ENCODE measurements around the gene RPL6.
"Not testable (repeated sequence)": the region's sequence is repeated elsewhere in the genome, so short reads cannot be mapped to it uniquely, and the experiment has no call there.

Gene RPL6

GRCh38 chr12:112413855-112414625 is 4.6 kb upstream of the RPL6 start:
- Histone ChIP-seq H3K36me3 (ENCODE audit: insufficient read depth, low read length) (no peaks in the 10 kb centered on the region), H3K27me3 (ENCODE audit: insufficient read depth, low read length) (no peaks in the 10 kb centered on the region), H3K4me1 (ENCODE audit: insufficient read depth, low read length, severe bottlenecking) (peaks cover 10% of the 10 kb centered on the region), H2AFZ (ENCODE audit: low read length) (no peak overlapping the region), H3K9me3 (ENCODE audit: low read length) (no peaks in the 10 kb centered on the region), H4K20me1 (ENCODE audit: insufficient read depth, low read length) (no peaks in the 10 kb centered on the region), H3F3A (ENCODE audit: insufficient read depth, low read length) (no peaks in the 10 kb centered on the region), H3K9ac (ENCODE audit: low read length) (no peak overlapping the region), H3K4me3 (ENCODE audit: low read depth, low read length, poor library complexity, severe bottlenecking) (no peak overlapping the region), H3K4me2 (ENCODE audit: low read length) (no peak overlapping the region), H3K27ac (ENCODE audit: low read depth, low read length, poor library complexity, severe bottlenecking) (no peak overlapping the region), H3K79me2 (ENCODE audit: insufficient read depth, low read length) (peaks cover 2% of the 10 kb centered on the region; the same call in 1 of the 2 replicates), H3K9me2 (ENCODE audit: low read depth, low read length) (no peaks in the 10 kb centered on the region)
- no peak for TF ChIP-seq EZH2 (IDR thresholded peaks at IDR 0.05; ENCODE audit: borderline replicate concordance, low read length)
- no peak for TF ChIP-seq CTCF (IDR thresholded peaks at IDR 0.05; ENCODE audit: low read length)

- no peaks in the 10 kb centered on the region for H3K9me3 ChIP-seq (ENCODE audit: low read length)
- peaks cover 41% of the 10 kb centered on the region for H3K36me3 ChIP-seq (ENCODE audit: insufficient read depth, low read length)
- H3K9me2 ChIP-seq (ENCODE audit: low read depth, low read length): no peaks in the 10 kb centered on the region
- H2AFZ ChIP-seq (ENCODE audit: low read length): peak overlapping the region; percentile 89; the same call in 1 of the 2 replicates
- H3K4me2 ChIP-seq (ENCODE audit: low read length): peak overlapping the region; percentile 84; the same call in 1 of the 2 replicates
- H3K79me2 ChIP-seq (ENCODE audit: insufficient read depth, low read length): peaks cover 14% of the 10 kb centered on the region
- peak overlapping the region; percentile 88 for H3K4me3 ChIP-seq (ENCODE audit: low read depth, low read length, poor library complexity, severe bottlenecking)
- no peaks in the 10 kb centered on the region for H3K27me3 ChIP-seq (ENCODE audit: insufficient read depth, low read length)
- TF ChIP-seq CTCF (IDR thresholded peaks at IDR 0.05; ENCODE audit: low read length) (no peak), EZH2 (IDR thresholded peaks at IDR 0.05; ENCODE audit: borderline replicate concordance, low read length) (no peak)
- no peak overlapping the region for H3K9ac ChIP-seq (ENCODE audit: low read length)
- H3K27ac ChIP-seq (ENCODE audit: low read depth, low read length, poor library complexity, severe bottlenecking): no peak overlapping the region
- H3F3A ChIP-seq (ENCODE audit: insufficient read depth, low read length): 0 out of 2 replicates have a peak, but pooled peaks cover 5% of the 10 kb centered on the region
- H4K20me1 ChIP-seq (ENCODE audit: insufficient read depth, low read length): no peaks in the 10 kb centered on the region
- H3K4me1 ChIP-seq (ENCODE audit: insufficient read depth, low read length, severe bottlenecking): peaks cover 26% of the 10 kb centered on the region
Observed at GRCh38 chr12:112409906-112410244, 470 bp upstream of the RPL6 start.

GRCh38 chr12:112408621-112409020 is 784 bp downstream of the RPL6 start:
- peak overlapping the region; percentile 82 for H3K9ac ChIP-seq (ENCODE audit: low read length)
- peak overlapping the region; percentile 84 for H3K4me2 ChIP-seq (ENCODE audit: low read length)
- H2AFZ ChIP-seq (ENCODE audit: low read length): no peak overlapping the region
- H3K27ac ChIP-seq (ENCODE audit: low read depth, low read length, poor library complexity, severe bottlenecking): peak overlapping the region; percentile 82
- TF ChIP-seq CTCF (IDR thresholded peaks at IDR 0.05; ENCODE audit: low read length): no peak
- no peak for TF ChIP-seq EZH2 (IDR thresholded peaks at IDR 0.05; ENCODE audit: borderline replicate concordance, low read length)
- no peaks in the 10 kb centered on the region for H4K20me1 ChIP-seq (ENCODE audit: insufficient read depth, low read length)
- H3F3A ChIP-seq (ENCODE audit: insufficient read depth, low read length): 0 out of 2 replicates have a peak, but pooled peaks cover 5% of the 10 kb centered on the region
- peaks cover 51% of the 10 kb centered on the region for H3K36me3 ChIP-seq (ENCODE audit: insufficient read depth, low read length)
- no peaks in the 10 kb centered on the region for H3K9me2 ChIP-seq (ENCODE audit: low read depth, low read length)
- H3K4me1 ChIP-seq (ENCODE audit: insufficient read depth, low read length, severe bottlenecking): peaks cover 26% of the 10 kb centered on the region
- no peaks in the 10 kb centered on the region for H3K27me3 ChIP-seq (ENCODE audit: insufficient read depth, low read length)
- H3K9me3 ChIP-seq (ENCODE audit: low read length): no peaks in the 10 kb centered on the region
- peak overlapping the region; percentile 88 for H3K4me3 ChIP-seq (ENCODE audit: low read depth, low read length, poor library complexity, severe bottlenecking)
- H3K79me2 ChIP-seq (ENCODE audit: insufficient read depth, low read length): peaks cover 14% of the 10 kb centered on the region

GRCh38 chr12:112407683-112408082 is 1.7 kb downstream of the RPL6 start:
- not testable (repeated sequence) for H3K27me3 ChIP-seq (ENCODE audit: insufficient read depth, low read length); H3K9me3 ChIP-seq (ENCODE audit: low read length); H3F3A ChIP-seq (ENCODE audit: insufficient read depth, low read length); H4K20me1 ChIP-seq (ENCODE audit: insufficient read depth, low read length); H2AFZ ChIP-seq (ENCODE audit: low read length); H3K9me2 ChIP-seq (ENCODE audit: low read depth, low read length)
- Histone ChIP-seq H3K4me3 (ENCODE audit: low read depth, low read length, poor library complexity, severe bottlenecking) (peak overlapping the region; percentile 88), H3K4me2 (ENCODE audit: low read length) (peak overlapping the region; percentile 84), H3K27ac (ENCODE audit: low read depth, low read length, poor library complexity, severe bottlenecking) (peak overlapping the region; percentile 82), H3K9ac (ENCODE audit: low read length) (peak overlapping the region; percentile 82), H3K36me3 (ENCODE audit: insufficient read depth, low read length) (peaks cover 51% of the 10 kb centered on the region), H3K79me2 (ENCODE audit: insufficient read depth, low read length) (peaks cover 14% of the 10 kb centered on the region), H3K4me1 (ENCODE audit: insufficient read depth, low read length, severe bottlenecking) (peaks cover 26% of the 10 kb centered on the region)
